Upper lobe of left lung (tissue), 6 donors: Measurements from ENCODE around the gene TMEM269. TPM values are rescaled to one million over a fixed set of nuclear protein-coding genes. Genes with fewer than 3 reads are reported as not detected.

ENCODE experiments used
- ATAC-seq, 2 donors: fragments of 200-7000 bp; cut with Tn5 transposase; one replicate each; pipeline ENCODE4 v1.9.1; 2022; ENCODE audit warnings: mild to moderate bottlenecking in 2 of 2, moderate library complexity in 2 of 2; ENCODE audit not compliant: low FRiP score in 2 of 2
- DNase-seq, 2 donors: peaks; one replicate each; pipeline ENCODE4 v3.0.0-alpha.2; 2019 to 2020
- H3K27ac ChIP-seq, 4 donors: fragments of 200-600 bp; sonication (generic); one replicate each; pipeline ENCODE4 v1.5.1; 2016 to 2019
- H3K27me3 ChIP-seq, 4 donors: fragments of 200-600 bp; sonication (generic); one replicate each; pipeline ENCODE4 v1.5.1; 2017 to 2019
- H3K36me3 ChIP-seq, 4 donors: fragments of 200-600 bp; sonication (generic); one replicate each; pipeline ENCODE4 v1.5.1; 2016 to 2019
- H3K4me1 ChIP-seq, 4 donors: fragments of 200-600 bp; sonication (generic); one replicate each; pipeline ENCODE4 v1.5.1; 2018 to 2019
- H3K4me3 ChIP-seq, 4 donors: fragments of 200-600 bp; sonication (generic); one replicate each; pipeline ENCODE4 v1.5.1; 2017 to 2019; ENCODE audit warnings: mild to moderate bottlenecking in 2 of 4, moderate library complexity in 1 of 4
- H3K9me3 ChIP-seq, 4 donors: fragments of 200-600 bp; sonication (generic); one replicate each; pipeline ENCODE4 v1.5.1; 2018 to 2019
- CTCF ChIP-seq, 6 experiments: fragments of 450-650 bp in 4 of 6; fragments of 200-600 bp in 2 of 6; sonication (generic) in 2 of 6; IDR thresholded peaks; one replicate each; pipeline ENCODE4 v1.5.1; 2016 to 2019; ENCODE audit warnings: antibody characterized with exemption in 6 of 6
- EP300 ChIP-seq, 4 donors: sonication (generic); formaldehyde crosslinking; IDR thresholded peaks; one replicate each; pipeline ENCODE4 v1.5.1; 2017; ENCODE audit warnings: antibody characterized with exemption in 4 of 4, control low read depth in 2 of 4
- POLR2A ChIP-seq, 4 donors: fragments of 450-650 bp; IDR thresholded peaks; one replicate each; pipeline ENCODE4 v1.5.1; 2016 to 2017; ENCODE audit warnings: antibody characterized with exemption in 4 of 4, mild to moderate bottlenecking in 2 of 4
- POLR2AphosphoS5 ChIP-seq, 2 donors: sonication (generic); formaldehyde crosslinking; IDR thresholded peaks; one replicate each; pipeline ENCODE4 v1.5.1; 2017; ENCODE audit warnings: antibody characterized with exemption in 2 of 2
- WGBS, 2 donors: methylation state at CpG; one replicate each; pipeline ENCODE4 v1.1.5; 2017 to 2018; 5-methylcytosine and 5-hydroxymethylcytosine counted together
- total RNA-seq, 6 donors: library from RNA; depleted of rRNA in 4 of 6; stranded (reverse); fragments of >200 nt in 4 of 6; gene quantifications; one replicate each; pipeline versions ENCODE4 v1.1.0 to v1.2.1, GENCODE V29; 2016 to 2021
- donor health status: DM: no; HTN: no; CAD: no; lungs with moderate emphysema.
- donor health status: DM: no; HTN: yes; CAD: no; lungs with severe emphysema.

TMEM269 gene
- total RNA-seq, 6 donors from 2014 or later, result 0.07 to 2.1 (median 0.14) TPM; not detected in 2

DNA sequence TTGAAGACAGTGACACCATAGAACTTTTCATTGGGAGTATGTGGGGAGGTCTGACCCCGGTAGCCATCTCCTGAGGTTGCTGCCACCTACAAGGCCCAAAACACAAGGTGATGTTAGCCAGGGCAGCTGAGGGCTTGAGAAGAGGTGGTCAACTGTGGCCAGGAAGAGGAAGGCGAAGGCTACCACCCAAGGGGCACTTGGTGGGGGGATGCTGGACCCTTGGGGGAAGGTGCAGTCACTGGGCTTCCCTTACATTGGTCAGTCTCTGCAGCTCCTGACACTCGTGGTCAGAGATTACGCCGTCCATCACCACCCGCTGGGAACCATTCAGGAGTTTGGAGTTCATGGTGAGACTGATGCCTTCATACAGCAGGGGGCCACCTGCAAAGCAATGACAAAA, 32.5 kb upstream of the TMEM269 start:
- TF ChIP-seq EP300 (IDR thresholded peaks at IDR 0.05), result no peak
- no peak for TF ChIP-seq POLR2A (IDR thresholded peaks at IDR 0.05)
- no peak for TF ChIP-seq POLR2AphosphoS5 (IDR thresholded peaks at IDR 0.05)
- no peak for TF ChIP-seq CTCF (IDR thresholded peaks at IDR 0.05)
- no peak overlapping the region for H3K4me3 ChIP-seq
- H3K4me1 ChIP-seq, result no peaks in the 10 kb centered on the region
- H3K27ac ChIP-seq, result no peak overlapping the region
- 96% methylated on average over 3 to 6 of the region's 6 CpGs for WGBS, 2 donors
- H3K9me3 ChIP-seq, result no peaks in the 10 kb centered on the region
- no peaks in the 10 kb centered on the region for H3K27me3 ChIP-seq
- DNase-seq (no peak), ATAC-seq (no peak)
- H3K36me3 ChIP-seq, result peaks cover 18 to 88% (median 64%) of the 10 kb centered on the region in 4 donors

- peaks cover 18 to 88% (median 68%) of the 10 kb centered on the region in 4 donors for H3K36me3 ChIP-seq
- 89 to 94% methylated on average over 1 of the region's 1 CpG for WGBS, 2 donors
- ATAC-seq, result no peak
Observed at GRCh38 chr1:42753070-42753469, 31.7 kb upstream of the TMEM269 start.

DNA sequence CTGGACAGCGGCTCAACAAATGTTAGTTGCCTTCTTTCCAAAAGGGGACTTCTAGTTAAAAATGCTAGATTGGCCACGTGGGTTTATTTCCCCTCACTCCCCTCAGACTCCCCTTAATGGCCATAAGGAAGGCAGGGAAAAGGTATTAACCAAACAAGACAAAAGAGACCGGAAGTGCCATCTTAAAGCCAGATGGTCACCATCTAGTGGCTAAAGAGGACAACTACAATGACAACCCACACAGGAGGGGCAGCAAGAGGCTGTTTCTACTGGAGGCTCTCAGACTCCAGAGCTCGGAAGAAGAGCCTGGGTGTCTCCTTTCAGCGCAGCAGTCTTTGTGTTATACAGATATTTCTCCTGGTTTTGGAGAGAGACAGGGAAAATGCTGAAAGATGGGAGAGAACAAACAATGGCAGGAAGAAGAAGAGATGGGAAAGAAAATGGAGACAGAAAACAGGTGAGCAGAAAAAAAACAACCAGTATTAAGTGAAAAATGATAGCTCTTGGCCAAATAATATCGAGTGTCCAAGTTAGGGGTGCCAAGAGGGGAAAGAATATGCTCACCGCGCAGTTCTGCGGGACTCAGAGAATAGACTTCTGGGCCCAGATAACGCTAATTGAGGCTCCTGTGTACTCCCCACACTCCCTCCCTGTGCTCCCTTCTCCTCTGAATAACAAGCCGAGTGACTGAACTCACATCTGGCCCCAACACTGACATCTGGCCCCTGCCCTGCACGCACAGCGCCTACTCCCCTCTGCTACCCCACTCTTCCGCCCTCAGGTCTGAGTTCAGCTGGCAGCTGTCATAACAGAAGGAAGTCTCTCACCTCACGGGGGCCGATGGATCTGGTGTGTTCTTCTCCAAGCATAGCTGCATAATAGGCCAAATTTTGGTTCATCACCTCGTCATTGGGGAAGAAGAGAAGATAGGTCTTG, 27.6 kb upstream of the TMEM269 start:
- DNase-seq (no peak), ATAC-seq (peak in 1 of 2 donors; percentile 77)
- H3K4me3 ChIP-seq, result no peak overlapping the region
- no peak for TF ChIP-seq EP300 (IDR thresholded peaks at IDR 0.05)
- no peak for TF ChIP-seq POLR2A (IDR thresholded peaks at IDR 0.05)
- TF ChIP-seq POLR2AphosphoS5 (IDR thresholded peaks at IDR 0.05), result no peak
- TF ChIP-seq CTCF (IDR thresholded peaks at IDR 0.05), result peak; percentile 36 to 79 (median 56)
- 79 to 83% methylated on average over 17 of the region's 17 CpGs for WGBS, 2 donors
- H3K36me3 ChIP-seq, result peaks cover 7 to 93% (median 66%) of the 10 kb centered on the region in 4 donors
- no peak overlapping the region for H3K27ac ChIP-seq
- no peaks in the 10 kb centered on the region for H3K27me3 ChIP-seq
- no peaks in the 10 kb centered on the region for H3K9me3 ChIP-seq
- peaks cover 0 to 2% (median 0%) of the 10 kb centered on the region in 4 donors for H3K4me1 ChIP-seq

More at GRCh38 chr1:42753070-42753469, 31.7 kb upstream of the TMEM269 start:
- Histone ChIP-seq H3K27me3 (no peaks in the 10 kb centered on the region), H3K27ac (no peak overlapping the region), H3K4me1 (no peaks in the 10 kb centered on the region), H3K4me3 (no peak overlapping the region), H3K9me3 (no peaks in the 10 kb centered on the region)
- no peak for DNase-seq
- no peak for TF ChIP-seq POLR2AphosphoS5 (IDR thresholded peaks at IDR 0.05)
- TF ChIP-seq CTCF (IDR thresholded peaks at IDR 0.05), result no peak
- no peak for TF ChIP-seq EP300 (IDR thresholded peaks at IDR 0.05)
- no peak for TF ChIP-seq POLR2A (IDR thresholded peaks at IDR 0.05)

- Histone ChIP-seq H3K9me3 (no peaks in the 10 kb centered on the region), H3K27ac (no peak overlapping the region), H3K36me3 (peaks cover 2 to 88% (median 60%) of the 10 kb centered on the region in 4 donors), H3K4me3 (no peak overlapping the region), H3K27me3 (no peaks in the 10 kb centered on the region), H3K4me1 (peaks cover 0 to 6% (median 2%) of the 10 kb centered on the region in 4 donors)
- DNase-seq (no peak), ATAC-seq (no peak)
- TF ChIP-seq POLR2AphosphoS5 (IDR thresholded peaks at IDR 0.05) (no peak), POLR2A (IDR thresholded peaks at IDR 0.05) (no peak), EP300 (IDR thresholded peaks at IDR 0.05) (no peak), CTCF (IDR thresholded peaks at IDR 0.05) (no peak)
Observed at GRCh38 chr1:42757892-42758275, 26.9 kb upstream of the TMEM269 start.
